Renal cortex interstitium (tissue), 15 donors: ENCODE measurements around the gene BUD31. TPM values are rescaled to one million over a fixed set of nuclear protein-coding genes. Genes with fewer than 3 reads are reported as not detected.

Experiments used
- DNase-seq, 11 donors: peaks; one replicate each; pipeline ENCODE4 v3.0.0-alpha.2; 2013; ENCODE audit warnings: low read depth in 9 of 11, low spot score in 4 of 11; ENCODE audit errors: extremely low read depth in 1 of 11
- long read RNA-seq, 16 experiments: transcript quantifications; one replicate each; lab custom pipeline, GENCODE V29; 2026
- polyA plus RNA-seq, 3 donors: library from polyadenylated mRNA; unstranded; fragments of 120-200 nt; gene quantifications; one replicate each; pipeline ENCODE4 v1.2.1, GENCODE V29; 2013; ENCODE audit not compliant: insufficient read length in 3 of 3

The BUD31 gene
- 100 to 1,000 TPM; 105 to 111 (median 106) TPM for polyA plus RNA-seq
- long read RNA-seq, donor 1, transcript BUD31-201 (6 exons, 1,035 nt), result minor isoform, 11 of 40 reads
- long read RNA-seq, donor 1, transcript BUD31-202 (6 exons, 1,139 nt), result major isoform, 21 of 40 reads
- long read RNA-seq, donor 1, partial matches to known transcripts, result 7 of 40 reads
- long read RNA-seq, donor 1, other reads (novel, unspliced or antisense), result 0 of 40 reads
- long read RNA-seq, donor 2, transcript BUD31-201 (6 exons, 1,035 nt), result minor isoform, 11 of 44 reads
- long read RNA-seq, donor 2, transcript BUD31-202 (6 exons, 1,139 nt), result major isoform, 27 of 44 reads
- long read RNA-seq, donor 2, partial matches to known transcripts, result 5 of 44 reads
- long read RNA-seq, donor 2, other reads (novel, unspliced or antisense), result 0 of 44 reads
- long read RNA-seq, donor 3, transcript BUD31-202 (6 exons, 1,139 nt), result major isoform, 30 of 58 reads
- long read RNA-seq, donor 3, transcript BUD31-201 (6 exons, 1,035 nt), result minor isoform, 20 of 58 reads
- long read RNA-seq, donor 3, partial matches to known transcripts, result 7 of 58 reads
- long read RNA-seq, donor 3, other reads (novel, unspliced or antisense), result 0 of 58 reads
- long read RNA-seq, donor 4, transcript BUD31-202 (6 exons, 1,139 nt), result major isoform, 28 of 56 reads
- long read RNA-seq, donor 4, transcript BUD31-201 (6 exons, 1,035 nt), result minor isoform, 16 of 56 reads
- long read RNA-seq, donor 4, partial matches to known transcripts, result 8 of 56 reads
- long read RNA-seq, donor 4, other reads (novel, unspliced or antisense), result 0 of 56 reads
- long read RNA-seq, donor 5, result 0 reads
- long read RNA-seq, donor 6, transcript BUD31-202 (6 exons, 1,139 nt), result major isoform, 27 of 54 reads
- long read RNA-seq, donor 6, transcript BUD31-201 (6 exons, 1,035 nt), result minor isoform, 12 of 54 reads
- long read RNA-seq, donor 6, partial matches to known transcripts, result 13 of 54 reads
- long read RNA-seq, donor 6, other reads (novel, unspliced or antisense), result 0 of 54 reads
- long read RNA-seq, donor 7, transcript BUD31-202 (6 exons, 1,139 nt), result major isoform, 47 of 111 reads
- long read RNA-seq, donor 7, transcript BUD31-201 (6 exons, 1,035 nt), result minor isoform, 19 of 111 reads
- long read RNA-seq, donor 7, partial matches to known transcripts, result 44 of 111 reads
- long read RNA-seq, donor 7, other reads (novel, unspliced or antisense), result 0 of 111 reads
- long read RNA-seq, donor 8, result 0 reads
- long read RNA-seq, donor 9, transcript BUD31-202 (6 exons, 1,139 nt), result major isoform, 24 of 47 reads
- long read RNA-seq, donor 9, transcript BUD31-201 (6 exons, 1,035 nt), result minor isoform, 10 of 47 reads
- long read RNA-seq, donor 9, partial matches to known transcripts, result 11 of 47 reads
- long read RNA-seq, donor 9, other reads (novel, unspliced or antisense), result 0 of 47 reads
- long read RNA-seq, donor 10, transcript BUD31-202 (6 exons, 1,139 nt), result major isoform, 33 of 74 reads
- long read RNA-seq, donor 10, transcript BUD31-201 (6 exons, 1,035 nt), result minor isoform, 21 of 74 reads
- long read RNA-seq, donor 10, partial matches to known transcripts, result 19 of 74 reads
- long read RNA-seq, donor 10, other reads (novel, unspliced or antisense), result 0 of 74 reads
- long read RNA-seq, donor 11, transcript BUD31-202 (6 exons, 1,139 nt), result major isoform, 21 of 58 reads
- long read RNA-seq, donor 11, transcript BUD31-201 (6 exons, 1,035 nt), result minor isoform, 13 of 58 reads
- long read RNA-seq, donor 11, partial matches to known transcripts, result 24 of 58 reads
- long read RNA-seq, donor 11, other reads (novel, unspliced or antisense), result 0 of 58 reads
- long read RNA-seq, donor 12, transcript BUD31-202 (6 exons, 1,139 nt), result major isoform, 13 of 23 reads
- long read RNA-seq, donor 12, partial matches to known transcripts, result 5 of 23 reads
- long read RNA-seq, donor 12, other reads (novel, unspliced or antisense), result 0 of 23 reads
- long read RNA-seq, donor 13, result 0 reads
- long read RNA-seq, donor 14, transcript BUD31-201 (6 exons, 1,035 nt), result minor isoform, 17 of 70 reads
- long read RNA-seq, donor 14, transcript BUD31-202 (6 exons, 1,139 nt), result major isoform, 22 of 70 reads
- long read RNA-seq, donor 14, partial matches to known transcripts, result 30 of 70 reads
- long read RNA-seq, donor 14, other reads (novel, unspliced or antisense), result 0 of 70 reads
- long read RNA-seq, donor 15, transcript BUD31-202 (6 exons, 1,139 nt), result major isoform, 22 of 31 reads
- long read RNA-seq, donor 15, transcript BUD31-201 (6 exons, 1,035 nt), result minor isoform, 9 of 31 reads
- long read RNA-seq, donor 15, partial matches to known transcripts, result 0 of 31 reads
- long read RNA-seq, donor 15, other reads (novel, unspliced or antisense), result 0 of 31 reads
- long read RNA-seq, donor 16, transcript BUD31-201 (6 exons, 1,035 nt), result minor isoform, 45 of 147 reads
- long read RNA-seq, donor 16, transcript BUD31-202 (6 exons, 1,139 nt), result major isoform, 84 of 147 reads
- long read RNA-seq, donor 16, partial matches to known transcripts, result 12 of 147 reads
- long read RNA-seq, donor 16, other reads (novel, unspliced or antisense), result 5 of 147 reads

DNA sequence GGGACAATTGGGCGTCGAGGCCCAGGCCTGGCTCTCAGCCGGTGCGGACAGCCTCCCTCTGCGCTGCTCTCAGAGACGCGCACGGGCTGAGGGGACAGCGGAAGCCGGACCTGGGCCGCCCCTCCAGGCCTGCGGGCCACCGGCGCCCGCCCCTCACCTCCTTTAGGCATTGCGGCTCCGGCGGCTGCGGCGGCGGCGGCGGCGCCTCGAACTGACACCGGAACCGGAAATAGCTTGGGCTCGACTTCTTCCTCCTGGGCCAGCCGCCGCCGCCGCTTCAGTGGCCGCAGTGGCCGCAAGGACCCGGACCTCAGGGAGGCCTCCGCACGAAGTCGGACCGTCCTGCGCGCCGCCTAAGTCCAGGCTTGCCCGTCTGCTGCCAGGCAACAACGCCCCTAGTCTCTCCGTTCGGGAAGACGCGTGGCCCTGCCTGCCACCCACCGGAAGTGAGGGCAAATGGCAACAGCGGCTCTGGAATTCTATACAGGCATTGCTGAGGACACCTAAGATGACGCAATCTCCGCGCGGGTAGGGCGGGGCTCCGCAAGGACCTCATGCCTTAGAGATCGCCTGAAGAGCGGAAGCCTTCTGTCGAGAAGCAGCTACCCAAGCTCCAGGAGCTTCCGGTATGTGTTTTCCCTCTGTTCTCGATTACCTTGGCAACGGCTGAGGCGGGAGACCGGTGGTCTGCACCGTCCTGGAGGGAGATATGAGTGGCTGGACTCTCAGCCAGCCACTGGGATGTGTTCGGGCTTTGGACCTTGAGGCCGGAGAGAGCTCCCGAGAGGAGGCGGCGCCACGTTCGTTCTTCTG, at the start of gene BUD31, which contains the start of gene PDAP1:
TSS of gene BUD31 (plus strand) at position 591 of the 813 bp plus-strand sequence. CDS start 2,124 bp downstream, outside the sequence.
TSS of gene PDAP1 (minus strand) at position 219 of the 813 bp plus-strand sequence. CDS start at position 170, 49 bp downstream.
- DNase-seq, result peak; percentile 86 to 94 (median 92)

DNA sequence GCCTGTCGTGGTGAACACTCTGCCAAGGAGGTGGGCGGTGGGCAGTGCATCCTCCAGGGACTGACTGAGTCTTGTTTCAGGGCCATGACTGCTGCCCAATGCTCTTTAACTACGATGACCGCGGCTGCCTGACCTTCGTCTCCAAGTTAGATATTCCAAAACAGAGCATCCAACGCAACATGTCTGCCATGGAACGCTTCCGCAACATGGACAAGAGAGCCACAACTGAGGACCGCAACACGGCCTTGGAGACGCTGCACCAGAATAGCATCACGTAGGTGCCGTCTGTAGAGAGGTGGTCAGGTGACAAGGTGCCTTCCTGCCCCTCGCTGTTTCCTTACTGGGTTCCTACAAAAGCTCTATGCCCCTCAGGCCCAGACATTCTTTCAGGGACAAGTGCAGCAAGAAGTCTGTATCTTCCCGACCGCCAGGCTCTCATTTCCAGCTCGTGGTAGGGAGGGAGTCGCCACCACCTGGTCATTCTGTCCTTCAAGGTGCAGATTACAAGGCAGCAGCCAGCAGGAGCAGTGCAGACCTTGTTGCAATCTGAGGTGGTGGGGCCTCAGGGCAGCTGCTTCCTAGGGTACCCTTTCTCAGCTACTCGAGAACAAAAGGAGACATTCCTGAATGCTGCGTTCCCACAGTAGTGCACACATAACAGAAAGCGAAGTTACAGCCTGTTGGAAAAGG, 49.2 kb upstream of the BUD31 start:
- no peak for DNase-seq

DNA sequence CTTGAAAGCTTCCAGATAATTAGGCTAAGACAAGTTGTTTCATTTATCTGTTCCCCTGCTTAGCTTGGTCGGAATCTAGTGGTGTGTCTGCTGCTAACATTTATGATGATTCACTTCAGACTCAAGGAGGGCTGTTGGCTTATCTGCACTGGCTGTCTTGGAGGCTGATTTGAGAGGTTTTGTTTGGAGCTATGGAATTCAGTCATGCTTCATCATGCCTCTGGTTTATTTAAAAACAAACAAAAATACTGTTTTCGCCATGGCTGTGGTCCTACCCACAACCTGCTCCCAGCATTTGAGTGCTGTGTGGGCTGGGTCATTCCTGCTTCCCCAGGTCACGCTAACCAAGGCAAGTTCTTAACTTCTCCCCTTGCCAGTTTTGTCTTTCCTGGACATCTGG, 46.0 kb upstream of the BUD31 start:
- DNase-seq, result no peak

DNA sequence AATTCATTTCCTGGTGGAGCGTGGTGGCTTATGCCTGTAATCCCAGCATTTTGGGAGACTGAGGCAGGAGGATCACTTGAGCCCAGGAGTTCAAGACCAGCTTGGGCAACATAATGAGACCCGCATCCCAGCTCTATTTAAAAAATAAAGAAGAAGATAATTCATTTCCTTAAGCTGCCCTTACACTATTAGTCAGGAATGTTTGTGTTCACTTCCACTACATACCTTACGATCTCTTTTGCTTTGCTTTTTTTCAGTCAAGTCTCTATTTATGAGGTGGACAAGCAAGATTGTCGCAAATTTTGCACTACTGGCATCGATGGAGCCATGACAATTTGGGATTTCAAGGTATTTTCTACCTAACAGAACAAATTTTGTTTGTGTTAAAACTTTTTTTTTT, 45.5 kb upstream of the BUD31 start:
- no peak for DNase-seq

DNA sequence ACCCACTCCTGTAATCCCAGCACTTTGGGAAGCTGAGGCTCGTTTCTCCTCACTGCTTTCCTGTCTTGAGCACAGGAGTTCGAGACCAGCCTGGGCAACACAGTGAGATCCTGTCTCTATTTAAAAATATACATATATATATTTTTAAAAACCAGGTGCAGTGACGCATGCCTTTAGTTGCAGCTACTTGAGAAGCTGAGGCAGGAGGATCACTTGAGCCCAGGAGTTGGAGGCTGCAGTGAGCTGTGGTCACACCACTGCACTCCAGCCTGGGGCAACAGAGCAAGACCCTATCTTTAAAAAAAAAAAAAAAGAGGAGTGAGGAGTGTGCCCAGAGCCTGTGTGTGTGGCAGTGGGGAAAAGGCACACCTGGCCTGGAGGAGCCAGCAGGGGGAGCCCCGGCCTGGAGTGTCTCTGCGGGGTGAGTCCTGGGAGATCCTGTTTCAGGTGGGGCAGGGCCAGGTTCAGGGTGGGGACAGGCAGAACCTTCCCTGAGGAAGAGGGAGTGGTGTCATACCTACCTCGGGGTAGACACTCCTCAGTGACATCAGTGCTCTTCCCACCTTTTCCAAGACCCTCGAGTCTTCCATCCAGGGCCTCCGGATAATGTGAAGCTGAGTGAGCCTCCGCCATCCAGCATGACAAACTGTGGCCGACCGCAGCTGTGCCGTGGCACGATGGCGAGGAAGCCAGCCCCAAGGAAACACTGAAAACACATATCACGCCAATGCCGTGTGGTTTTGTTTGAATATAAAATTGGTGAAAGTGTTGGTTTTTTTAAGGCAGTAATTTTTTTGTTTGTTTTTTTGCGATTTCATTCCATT, 43.2 kb upstream of the BUD31 start:
- DNase-seq, result no peak

DNA sequence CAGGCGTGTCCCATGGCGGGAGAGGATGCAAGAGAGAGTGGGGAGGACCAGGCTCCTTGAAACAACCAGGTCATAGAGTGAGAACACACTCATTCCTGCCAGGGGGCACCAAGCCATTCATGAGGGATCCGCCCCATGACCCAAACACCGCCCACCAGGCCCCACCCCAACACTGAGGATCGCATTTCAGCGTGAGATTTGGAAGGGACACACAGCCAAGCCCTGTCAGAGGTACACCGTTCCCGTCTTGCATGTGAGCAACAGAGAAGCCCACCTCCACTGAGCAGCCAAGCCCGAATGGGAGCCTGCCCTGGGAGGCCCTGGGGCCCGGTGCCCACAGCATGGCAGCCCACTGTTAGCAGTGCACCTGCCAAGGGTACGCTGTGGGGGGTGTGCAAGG, 42.1 kb upstream of the BUD31 start:
- DNase-seq, result no peak

DNA sequence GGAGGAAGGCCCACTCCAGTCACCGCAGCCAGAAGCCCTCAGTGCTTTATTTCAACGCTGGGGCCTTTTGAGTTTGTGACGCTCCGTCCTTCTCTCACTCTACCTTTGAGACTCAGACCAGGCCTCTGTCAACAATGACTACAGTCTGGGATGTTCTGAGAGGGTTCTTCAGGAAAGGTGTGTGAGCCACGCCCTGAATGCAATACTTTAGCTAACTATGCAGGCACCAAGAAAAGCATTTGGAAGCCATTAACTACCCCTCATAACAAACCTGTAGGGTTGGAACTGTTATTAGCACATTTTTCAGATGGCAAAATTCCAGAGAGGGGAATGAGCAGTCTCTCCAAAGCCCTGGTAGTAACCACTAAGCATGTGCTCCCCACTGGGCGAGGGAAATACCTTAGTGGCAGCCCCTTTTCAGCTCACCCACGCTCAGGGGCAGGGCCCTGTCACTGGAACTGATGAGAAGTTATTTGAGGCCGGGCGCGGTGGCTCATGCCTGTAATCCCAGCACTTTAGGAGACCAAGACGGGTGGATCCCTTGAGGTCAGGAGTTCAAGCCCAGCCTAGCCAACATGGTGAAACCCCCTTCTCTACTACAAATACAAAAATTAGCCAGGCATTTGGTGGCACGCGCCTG, 39.9 kb upstream of the BUD31 start:
- no peak for DNase-seq

DNA sequence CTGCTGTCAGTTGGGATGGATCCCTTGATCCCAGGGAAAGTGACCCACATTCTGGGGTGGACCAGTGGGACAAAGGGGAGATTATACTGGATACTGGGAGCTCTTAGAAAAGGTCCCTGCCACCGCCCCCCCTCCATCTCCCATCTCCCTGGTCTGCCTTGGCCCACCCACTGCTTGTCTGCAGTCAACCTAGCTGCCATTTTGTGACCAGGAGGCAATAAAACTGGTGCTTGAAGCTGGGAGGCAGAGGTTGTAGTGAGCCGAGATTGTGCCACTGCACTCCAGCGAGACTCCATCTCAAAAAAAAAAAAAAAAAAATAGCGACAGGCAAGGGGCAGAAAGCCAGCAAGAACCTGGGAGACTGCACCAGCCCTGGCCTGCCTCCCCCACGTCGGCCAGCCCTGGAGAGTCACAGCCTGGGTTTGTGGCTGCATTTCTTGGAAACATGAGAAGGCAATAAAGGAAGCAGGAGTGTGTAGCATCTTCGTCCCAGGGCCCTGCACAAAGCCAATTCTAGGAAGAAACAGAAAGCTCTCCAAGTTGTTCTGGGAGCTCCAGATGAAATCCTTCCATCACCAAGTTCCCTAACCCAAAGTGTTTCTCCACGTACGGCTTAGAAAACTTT, 38.9 kb upstream of the BUD31 start:
- DNase-seq, result no peak

DNA sequence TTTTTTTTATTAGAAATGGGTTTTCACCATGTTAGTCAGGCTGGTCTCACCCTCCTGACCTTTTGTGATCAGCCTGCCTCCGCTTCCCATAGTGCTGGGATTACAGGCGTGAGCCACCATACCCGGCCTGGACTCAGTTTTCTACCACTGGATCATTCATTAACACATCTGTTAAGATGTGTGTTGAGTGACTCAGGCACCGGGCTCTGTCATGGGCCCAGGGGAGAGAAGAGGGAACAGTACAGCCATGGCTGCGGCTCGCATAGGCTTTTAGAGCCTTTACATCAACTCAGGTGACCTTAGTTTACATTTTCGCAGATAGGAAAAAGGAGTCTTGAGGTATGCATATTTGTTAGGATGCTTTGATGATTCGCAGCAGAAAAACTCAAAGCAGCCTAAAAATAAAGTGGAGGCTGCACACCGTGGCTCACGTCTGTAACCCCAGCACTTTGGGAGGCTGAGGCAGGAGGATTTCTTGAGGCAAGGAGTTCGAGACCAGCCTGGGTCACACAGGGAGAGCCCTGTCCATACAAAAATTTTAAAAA, 37.3 kb upstream of the BUD31 start:
- no peak for DNase-seq

DNA sequence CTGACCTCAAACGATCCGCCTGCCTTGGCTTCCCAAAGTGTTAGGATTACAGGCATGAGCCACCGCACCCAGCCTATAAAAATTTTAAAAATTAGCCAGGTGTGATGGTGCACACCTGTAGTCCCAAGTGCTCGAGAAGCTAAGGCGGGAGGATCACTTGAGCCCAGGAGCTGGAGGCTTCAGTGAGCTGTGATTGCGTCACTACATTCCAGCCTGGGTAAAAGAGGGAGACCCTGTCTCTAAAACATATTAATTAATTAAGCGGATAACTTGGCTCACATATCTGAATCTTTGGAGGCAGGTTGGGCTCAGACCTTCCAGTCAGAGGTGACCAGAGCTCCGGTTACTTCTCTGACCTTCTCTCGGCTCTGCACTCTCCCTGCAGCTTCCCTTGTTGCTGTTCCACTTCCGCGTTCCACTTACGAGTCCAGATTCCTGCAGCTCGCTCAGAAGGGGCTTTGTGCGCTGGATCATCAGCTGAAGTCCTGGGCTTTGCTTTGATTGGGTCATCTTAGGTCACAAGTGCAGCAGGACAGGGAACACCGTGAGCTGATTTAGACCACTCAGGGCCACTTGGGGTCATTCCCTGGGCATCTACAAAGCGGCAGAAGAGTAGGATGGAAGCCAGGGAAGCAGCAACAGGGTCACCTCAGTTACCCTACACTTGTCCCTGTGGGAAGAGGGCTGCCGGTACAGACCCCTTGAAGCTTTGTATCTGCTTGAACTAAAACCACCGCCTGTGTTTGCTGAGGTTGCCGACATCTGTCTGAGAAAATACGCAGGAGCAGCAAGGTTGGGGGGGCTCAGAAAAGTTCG, 36.3 kb upstream of the BUD31 start:
- peak in 3 of 11 donors; percentile 50 to 71 (median 69) for DNase-seq

DNA sequence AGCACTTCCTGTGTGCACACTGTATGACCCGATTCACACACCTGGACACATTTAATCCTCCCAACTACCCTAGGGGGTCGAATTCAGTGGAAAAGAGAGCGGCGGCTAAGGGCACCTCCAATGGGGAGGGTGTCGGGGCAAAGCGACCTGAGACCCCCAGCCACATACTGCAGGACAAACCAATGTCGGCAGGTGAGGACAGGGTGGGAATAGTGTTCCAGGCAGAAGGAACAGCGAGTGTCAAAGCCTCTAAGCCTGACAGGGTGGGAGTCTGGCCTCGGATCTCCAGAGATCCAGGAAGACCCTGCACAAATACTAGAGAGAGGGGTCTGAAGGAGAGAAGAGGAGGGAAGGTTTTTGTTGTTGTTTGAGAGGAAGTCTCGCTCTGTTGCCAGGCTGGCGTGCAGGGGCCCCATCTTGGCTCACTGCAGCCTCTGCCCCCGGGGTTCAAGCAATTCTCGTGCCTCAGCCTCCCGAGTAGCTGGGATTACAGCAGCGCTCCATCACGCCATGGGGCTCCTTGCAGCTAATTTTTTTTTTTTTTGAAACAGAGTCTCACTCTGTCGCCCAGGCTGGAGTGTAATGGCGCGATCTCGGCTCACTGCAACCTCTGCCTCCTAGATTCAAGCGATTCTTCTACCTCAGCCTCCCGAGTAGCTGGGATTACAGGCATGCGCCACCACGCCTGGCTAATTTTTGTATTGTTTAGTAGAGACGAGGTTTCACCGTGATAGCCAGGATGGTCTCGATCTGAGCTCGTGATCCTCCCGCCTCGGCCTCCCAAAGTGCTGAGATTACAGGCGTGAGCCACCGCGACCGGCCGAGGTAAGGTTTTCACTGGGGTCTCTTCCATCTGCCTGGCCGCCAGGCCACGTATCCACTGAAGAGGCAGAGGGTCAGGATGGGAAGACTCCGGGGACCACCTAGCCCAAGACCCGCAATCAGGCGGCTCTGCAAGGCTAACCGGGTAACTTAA, 35.4 kb upstream of the BUD31 start:
- no peak for DNase-seq
